GM06990 (cell line): Measurements from ENCODE around the gene AEN.
A peak's percentile ranks its signal among the peaks of the same experiment; 100 is the strongest.
"Not testable (repeated sequence)": the region's sequence is repeated elsewhere in the genome, so short reads cannot be mapped to it uniquely, and the experiment has no call there.

Experiments used
- DNase-seq: peaks from one replicate; pipeline ENCODE4 v3.0.0-alpha.2; 2011; ENCODE audit not compliant: insufficient read length; ENCODE audit errors: extremely low read depth
- H3K27me3 ChIP-seq: replicated peaks from 2 replicates; pipeline ENCODE4 v1.6.0; 2011; ENCODE audit warnings: low read length; ENCODE audit not compliant: control insufficient read depth, insufficient read depth
- H3K36me3 ChIP-seq: 2 replicates; pipeline ENCODE4 v1.5.1; 2011; ENCODE audit warnings: low read length; ENCODE audit not compliant: control insufficient read depth, insufficient read depth
- H3K4me3 ChIP-seq: replicated peaks from 2 replicates; pipeline ENCODE4 v1.5.1; 2011; ENCODE audit warnings: low read depth, mild to moderate bottlenecking, control low read depth, low read length
- CTCF ChIP-seq: IDR thresholded peaks from 2 replicates; pipeline ENCODE4 v1.5.1; 2011; ENCODE audit warnings: low read length, control low read depth, mild to moderate bottlenecking, inconsistent platforms; ENCODE audit not compliant: insufficient read depth, poor library complexity, severe bottlenecking

AEN gene

GRCh38 chr15:88636654-88637053 is 15.5 kb downstream of the AEN start:
- no peak for TF ChIP-seq CTCF
- DNase-seq = no peak
- Histone ChIP-seq H3K27me3 (no peaks in the 10 kb centered on the region), H3K4me3 (no peak overlapping the region), H3K36me3 (peaks cover 14% of the 10 kb centered on the region)

GRCh38 chr15:88637436-88637835 is 16.3 kb downstream of the AEN start:
- no peak overlapping the region for H3K4me3 ChIP-seq
- TF ChIP-seq CTCF = no peak
- no peaks in the 10 kb centered on the region for H3K27me3 ChIP-seq
- H3K36me3 ChIP-seq = peaks cover 9% of the 10 kb centered on the region
- no peak for DNase-seq

- Histone ChIP-seq H3K27me3 (no peaks in the 10 kb centered on the region), H3K4me3 (peak overlapping the region; percentile 72), H3K36me3 (peaks cover 9% of the 10 kb centered on the region)
- no peak for TF ChIP-seq CTCF
- DNase-seq = no peak
Observed at GRCh38 chr15:88637841-88638625, 16.9 kb downstream of the AEN start.

GRCh38 chr15:88638626-88639372 is 17.7 kb downstream of the AEN start, which contains the start of gene ISG20:
ISG20 (plus strand) TSS chr15:88639016; CDS start chr15:88639367, 351 bp downstream.
- peak; percentile 54 for TF ChIP-seq CTCF
- H3K36me3 ChIP-seq = peaks cover 9% of the 10 kb centered on the region
- peak within 1 kb of the TSS; percentile 72 for H3K4me3 ChIP-seq
- H3K27me3 ChIP-seq = no peaks in the 10 kb centered on the region
- DNase-seq = peak; percentile 92

GRCh38 chr15:88641959-88642452 is 20.9 kb downstream of the AEN start:
- no peak overlapping the region for H3K4me3 ChIP-seq
- H3K27me3 ChIP-seq = no peaks in the 10 kb centered on the region
- no peak for DNase-seq
- peaks cover 7% of the 10 kb centered on the region for H3K36me3 ChIP-seq
- no peak for TF ChIP-seq CTCF

GRCh38 chr15:88642514-88642913 is 21.4 kb downstream of the AEN start:
- not testable (repeated sequence) for H3K4me3 ChIP-seq, H3K36me3 ChIP-seq, H3K27me3 ChIP-seq, DNase-seq
